K562 (cell line): ENCODE results near the gene RAB4B. TPM values are rescaled to one million over a fixed set of nuclear protein-coding genes. Genes with fewer than 3 reads are reported as not detected.

Experiments
- CXXC5 ChIP-seq: fragments of 250-450 bp; sonication (Bioruptor Pico); IDR thresholded peaks from 2 replicates; pipeline ENCODE4 v1.8.0; 2022; ENCODE audit warnings: inconsistent platforms, mild to moderate bottlenecking, moderate library complexity
- TAL1 ChIP-seq: fragments of 450-650 bp; IDR thresholded peaks from 2 replicates; pipeline ENCODE4 v1.6.1; 2016; ENCODE audit warnings: mild to moderate bottlenecking
- XRCC5 ChIP-seq: fragments of 200-400 bp; formaldehyde crosslinking; IDR thresholded peaks from 2 replicates; pipeline ENCODE4 v1.6.1; 2017; ENCODE audit warnings: low read depth, mild to moderate bottlenecking, low read length
- polyA plus RNA-seq, 8 experiments: library from polyadenylated mRNA; depleted of rRNA in 4 of 8; stranded (reverse) in 5 of 8; unstranded in 3 of 8; fragments of >200 nt; fragmentation: Nextera tagmentation in 2 of 8; fragmentation: Illumina TruSeq in 1 of 8; extraction: Ambion mirVana in 2 of 8; extraction: Trizol in 1 of 8; gene quantifications; 2 replicates each; pipeline versions ENCODE4 v1.2.1 to v1.2.3, GENCODE V29; 2011 to 2014; ENCODE audit warnings: inconsistent platforms in 1 of 8, missing spikeins in 1 of 8
- total RNA-seq, 7 experiments: library from RNA; depleted of rRNA in 6 of 7; stranded (reverse); fragments of >200 nt in 6 of 7; fragmentation: Illumina TruSeq in 2 of 7; extraction: Trizol in 2 of 7; gene quantifications; 2 replicates each; pipeline versions ENCODE4 v1.2.1 to v1.2.3, GENCODE V29; 2011 to 2021; ENCODE audit warnings: low replicate concordance in 1 of 7
- TF ChIP-seq, protein P1 (sequence below): fragments of 250-450 bp; sonication (Bioruptor Pico); IDR thresholded peaks from 2 replicates; pipeline ENCODE4 v1.4.0; 2020; ENCODE audit warnings: mild to moderate bottlenecking, moderate library complexity
- TF ChIP-seq, protein P2 (sequence below): fragments of 250-450 bp; sonication (Bioruptor Pico); IDR thresholded peaks from 2 replicates; pipeline ENCODE4 v1.9.0; 2021; ENCODE audit warnings: mild to moderate bottlenecking, inconsistent platforms

The RAB4B gene
- total and polyA plus RNA-seq, 9 of the 15 experiments (the other 6 are each of a cell fraction or from before 2014, with no cell fraction given), result 0.28 to 20.4 (median 9.0) TPM

DNA sequence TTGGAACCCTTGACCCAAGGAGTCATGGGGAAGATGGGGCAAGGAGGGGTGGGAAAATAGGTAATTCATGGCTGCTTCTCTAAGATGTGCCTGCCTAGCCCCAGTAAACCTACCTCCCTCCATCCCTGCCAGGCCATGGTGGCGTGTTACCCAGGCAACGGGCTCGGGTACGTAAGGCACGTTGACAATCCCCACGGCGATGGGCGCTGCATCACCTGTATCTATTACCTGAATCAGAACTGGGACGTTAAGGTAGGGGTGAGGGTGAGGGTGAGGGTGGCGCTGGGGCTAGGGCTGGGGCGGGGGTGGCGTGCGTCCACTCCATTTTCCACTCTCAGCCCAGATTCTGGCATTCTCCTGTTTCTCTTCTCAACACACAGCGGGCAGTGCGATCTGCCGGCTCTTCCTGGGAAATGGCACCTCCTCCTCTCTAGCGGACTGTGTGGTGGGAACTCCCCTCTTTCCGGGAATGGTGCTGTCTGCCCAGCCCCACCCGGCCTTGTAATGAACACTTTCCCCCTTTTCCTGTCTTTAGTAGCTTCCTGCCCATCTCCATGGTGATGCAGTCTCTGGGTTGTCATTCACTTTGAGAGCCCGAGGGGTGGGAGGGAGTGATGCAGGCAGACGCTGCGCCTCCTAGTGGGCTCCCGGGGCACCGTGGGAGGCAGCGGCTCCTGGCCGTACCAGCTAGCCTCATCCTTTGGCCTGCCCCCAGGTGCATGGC, 28.5 kb downstream of the RAB4B start (continued):
- TF ChIP-seq, protein P1, sequence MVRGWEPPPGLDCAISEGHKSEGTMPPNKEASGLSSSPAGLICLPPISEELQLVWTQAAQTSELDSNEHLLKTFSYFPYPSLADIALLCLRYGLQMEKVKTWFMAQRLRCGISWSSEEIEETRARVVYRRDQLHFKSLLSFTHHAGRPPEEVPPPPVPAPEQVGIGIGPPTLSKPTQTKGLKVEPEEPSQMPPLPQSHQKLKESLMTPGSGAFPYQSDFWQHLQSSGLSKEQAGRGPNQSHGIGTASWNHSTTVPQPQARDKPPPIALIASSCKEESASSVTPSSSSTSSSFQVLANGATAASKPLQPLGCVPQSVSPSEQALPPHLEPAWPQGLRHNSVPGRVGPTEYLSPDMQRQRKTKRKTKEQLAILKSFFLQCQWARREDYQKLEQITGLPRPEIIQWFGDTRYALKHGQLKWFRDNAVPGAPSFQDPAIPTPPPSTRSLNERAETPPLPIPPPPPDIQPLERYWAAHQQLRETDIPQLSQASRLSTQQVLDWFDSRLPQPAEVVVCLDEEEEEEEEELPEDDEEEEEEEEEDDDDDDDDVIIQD (CRISPR knock-in tag), result no peak
- TF ChIP-seq, protein P2, sequence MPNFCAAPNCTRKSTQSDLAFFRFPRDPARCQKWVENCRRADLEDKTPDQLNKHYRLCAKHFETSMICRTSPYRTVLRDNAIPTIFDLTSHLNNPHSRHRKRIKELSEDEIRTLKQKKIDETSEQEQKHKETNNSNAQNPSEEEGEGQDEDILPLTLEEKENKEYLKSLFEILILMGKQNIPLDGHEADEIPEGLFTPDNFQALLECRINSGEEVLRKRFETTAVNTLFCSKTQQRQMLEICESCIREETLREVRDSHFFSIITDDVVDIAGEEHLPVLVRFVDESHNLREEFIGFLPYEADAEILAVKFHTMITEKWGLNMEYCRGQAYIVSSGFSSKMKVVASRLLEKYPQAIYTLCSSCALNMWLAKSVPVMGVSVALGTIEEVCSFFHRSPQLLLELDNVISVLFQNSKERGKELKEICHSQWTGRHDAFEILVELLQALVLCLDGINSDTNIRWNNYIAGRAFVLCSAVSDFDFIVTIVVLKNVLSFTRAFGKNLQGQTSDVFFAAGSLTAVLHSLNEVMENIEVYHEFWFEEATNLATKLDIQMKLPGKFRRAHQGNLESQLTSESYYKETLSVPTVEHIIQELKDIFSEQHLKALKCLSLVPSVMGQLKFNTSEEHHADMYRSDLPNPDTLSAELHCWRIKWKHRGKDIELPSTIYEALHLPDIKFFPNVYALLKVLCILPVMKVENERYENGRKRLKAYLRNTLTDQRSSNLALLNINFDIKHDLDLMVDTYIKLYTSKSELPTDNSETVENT (CRISPR knock-in tag), result no peak
- TF ChIP-seq TAL1 (no peak), XRCC5 (no peak), CXXC5 (peak; percentile 33; the same call in 1 of the 2 replicates)
